ENCODE results near the gene GLRX3.

The GLRX3 gene

DNA sequence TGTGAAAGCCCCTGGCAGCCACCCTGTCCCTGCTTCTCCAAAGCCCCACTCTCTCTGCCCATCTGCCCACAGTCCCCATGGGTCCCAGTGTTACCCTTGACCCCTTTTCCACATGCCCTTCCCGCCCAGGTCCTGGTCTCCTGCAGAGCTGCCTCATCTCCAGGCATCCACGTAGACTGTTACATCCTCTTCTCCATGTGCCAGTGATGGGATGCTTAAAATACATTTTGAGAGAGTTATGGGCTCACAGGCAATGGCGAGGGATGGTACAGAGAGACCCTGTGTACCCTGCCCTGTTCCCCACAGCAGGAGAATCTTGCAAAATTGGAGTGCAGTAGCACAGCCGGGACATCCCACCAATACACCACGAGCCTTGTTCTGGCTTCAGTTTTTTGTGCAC is 56.8 kb downstream of the GLRX3 start:
- Histone ChIP-seq H3K27me3 (ENCODE audit: insufficient read depth, low read depth, severe bottlenecking) (no peaks in the 10 kb centered on the region), H3K36me3 (no peaks in the 10 kb centered on the region), H3K4me3 (ENCODE audit: low read depth, low read length) (no peak overlapping the region), H3K9me3 (ENCODE audit: severe bottlenecking) (no peaks in the 10 kb centered on the region), H3K27ac (no peak overlapping the region)
- TF ChIP-seq CTCF (IDR thresholded peaks at IDR 0.05; ENCODE audit: low read depth, low read length): no peak
- DNase-seq: no peak

- DNase-seq: no peak
- no peak for TF ChIP-seq CTCF (IDR thresholded peaks at IDR 0.05; ENCODE audit: low read depth, low read length)
- Histone ChIP-seq H3K4me3 (ENCODE audit: low read depth, low read length) (no peak overlapping the region), H3K9me3 (ENCODE audit: severe bottlenecking) (no peaks in the 10 kb centered on the region), H3K27me3 (ENCODE audit: insufficient read depth, low read depth, severe bottlenecking) (no peaks in the 10 kb centered on the region), H3K27ac (no peak overlapping the region), H3K36me3 (no peaks in the 10 kb centered on the region)
Measured at GRCh38 chr10:130193493-130194193, 57.5 kb downstream of the GLRX3 start.

- H3K36me3 ChIP-seq: no peaks in the 10 kb centered on the region
- H3K27me3 ChIP-seq (ENCODE audit: insufficient read depth, low read depth, severe bottlenecking): no peaks in the 10 kb centered on the region
- no peak for TF ChIP-seq CTCF (IDR thresholded peaks at IDR 0.05; ENCODE audit: low read depth, low read length)
- H3K27ac ChIP-seq: no peak overlapping the region
- no peak for DNase-seq
- H3K9me3 ChIP-seq (ENCODE audit: severe bottlenecking): no peaks in the 10 kb centered on the region
- H3K4me3 ChIP-seq (ENCODE audit: low read depth, low read length): no peak overlapping the region
Measured at GRCh38 chr10:130194194-130194990, 58.2 kb downstream of the GLRX3 start.

- Histone ChIP-seq H3K36me3 (no peaks in the 10 kb centered on the region), H3K4me3 (ENCODE audit: low read depth, low read length) (no peak overlapping the region), H3K27me3 (ENCODE audit: insufficient read depth, low read depth, severe bottlenecking) (no peaks in the 10 kb centered on the region), H3K9me3 (ENCODE audit: severe bottlenecking) (no peaks in the 10 kb centered on the region), H3K27ac (no peak overlapping the region)
- no peak for TF ChIP-seq CTCF (IDR thresholded peaks at IDR 0.05; ENCODE audit: low read depth, low read length)
- DNase-seq: no peak
Measured at GRCh38 chr10:130194991-130195645, 58.9 kb downstream of the GLRX3 start.

DNA sequence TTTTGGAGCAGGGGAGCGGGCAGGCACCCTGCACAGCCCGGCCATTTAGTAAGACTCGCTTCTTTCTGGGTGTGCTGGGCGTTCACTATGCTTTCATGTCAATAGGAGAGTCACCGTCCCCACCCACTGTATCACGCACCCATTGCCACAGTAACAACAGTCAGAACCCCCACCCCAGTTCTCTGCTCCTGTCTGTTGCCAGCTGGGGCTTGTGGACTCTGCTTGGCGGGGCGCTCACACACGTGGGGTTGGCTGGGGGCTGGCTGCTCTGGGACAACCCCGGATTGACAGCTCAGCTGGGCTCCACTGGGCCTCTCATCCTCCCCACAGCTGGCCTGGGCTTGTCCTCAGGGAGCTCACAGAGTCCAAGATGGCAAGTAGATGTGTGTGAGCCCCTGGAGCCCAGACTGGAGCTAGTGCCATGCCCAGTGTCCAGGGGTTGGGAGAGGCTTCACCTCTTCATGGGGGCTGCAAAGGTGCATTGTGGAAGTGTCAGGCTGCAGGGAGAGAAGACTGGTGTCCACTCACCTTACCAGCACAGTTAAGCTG is 59.6 kb downstream of the GLRX3 start:
- H3K4me3 ChIP-seq (ENCODE audit: low read depth, low read length): no peak overlapping the region
- no peak for DNase-seq
- H3K27ac ChIP-seq: no peak overlapping the region
- no peak for TF ChIP-seq CTCF (IDR thresholded peaks at IDR 0.05; ENCODE audit: low read depth, low read length)
- H3K27me3 ChIP-seq (ENCODE audit: insufficient read depth, low read depth, severe bottlenecking): no peaks in the 10 kb centered on the region
- H3K36me3 ChIP-seq: no peaks in the 10 kb centered on the region
- H3K9me3 ChIP-seq (ENCODE audit: severe bottlenecking): no peaks in the 10 kb centered on the region
